NK-92 (cell line): ENCODE results near the gene GPER1.

ENCODE experiments used
- DNase-seq: peaks from one replicate; lab custom pipeline; 2025; ENCODE audit not compliant: unreplicated experiment; lab: John Stamatoyannopoulos, UW

Gene GPER1

DNA sequence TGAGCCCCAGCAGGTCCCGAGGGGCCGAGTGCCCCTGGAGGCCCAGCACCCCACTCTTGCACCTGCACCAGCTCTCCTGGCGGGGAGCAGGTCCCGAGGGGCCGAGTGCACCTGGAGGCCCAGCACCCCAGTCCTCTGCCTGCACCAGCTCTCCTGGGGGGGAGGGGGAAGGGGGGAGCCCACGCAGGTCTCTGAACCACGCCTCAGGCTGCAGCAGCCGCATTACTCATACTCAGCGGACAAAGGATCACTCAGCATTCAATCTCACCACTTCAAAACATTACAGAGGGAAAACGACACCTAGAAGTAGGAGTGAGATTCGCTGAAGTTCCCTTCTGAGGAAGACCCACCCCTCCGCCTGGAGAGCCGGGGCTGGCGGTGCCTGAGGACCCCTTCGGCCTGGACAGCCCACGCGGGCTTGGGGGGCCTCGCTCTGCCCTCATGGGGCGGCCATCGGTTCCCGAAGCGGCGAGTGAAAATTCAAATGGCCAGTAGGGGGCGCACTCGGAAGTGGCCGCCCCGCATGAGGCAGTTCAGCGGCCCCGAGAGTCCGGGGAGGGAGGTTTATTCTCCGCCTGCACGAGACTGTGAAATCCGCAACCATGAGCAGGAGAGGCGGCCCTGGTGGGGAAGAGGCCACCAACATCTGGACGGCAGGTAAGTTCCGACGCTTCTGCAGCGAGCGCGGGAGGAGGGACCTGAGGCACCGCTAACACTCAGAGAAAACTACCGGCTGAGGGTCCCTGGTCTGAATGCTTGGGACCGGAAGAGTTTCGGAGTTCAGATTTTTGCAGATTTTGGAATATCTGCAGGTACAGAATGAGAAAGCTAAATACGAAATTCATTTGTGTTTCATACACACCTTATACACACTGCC, 1.1 kb upstream of the GPER1 start:
- no peak for DNase-seq

DNA sequence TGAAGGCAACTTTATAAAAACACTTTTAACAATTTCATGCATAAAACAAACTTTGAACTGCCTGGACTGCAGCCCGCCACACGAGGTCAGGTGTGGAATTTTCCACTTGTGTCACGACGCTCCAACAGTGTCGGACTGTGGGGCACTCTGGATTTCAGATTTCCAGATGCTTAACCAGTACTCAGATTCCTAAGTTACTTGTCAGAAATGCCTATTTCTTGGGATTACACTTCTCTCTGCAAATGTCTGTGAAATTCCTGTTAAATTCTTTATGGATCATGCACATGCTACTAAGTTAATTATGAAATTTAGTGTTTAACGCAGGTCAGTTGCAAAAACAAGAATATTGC, 473 bp upstream of the GPER1 start:
- DNase-seq = no peak

DNA sequence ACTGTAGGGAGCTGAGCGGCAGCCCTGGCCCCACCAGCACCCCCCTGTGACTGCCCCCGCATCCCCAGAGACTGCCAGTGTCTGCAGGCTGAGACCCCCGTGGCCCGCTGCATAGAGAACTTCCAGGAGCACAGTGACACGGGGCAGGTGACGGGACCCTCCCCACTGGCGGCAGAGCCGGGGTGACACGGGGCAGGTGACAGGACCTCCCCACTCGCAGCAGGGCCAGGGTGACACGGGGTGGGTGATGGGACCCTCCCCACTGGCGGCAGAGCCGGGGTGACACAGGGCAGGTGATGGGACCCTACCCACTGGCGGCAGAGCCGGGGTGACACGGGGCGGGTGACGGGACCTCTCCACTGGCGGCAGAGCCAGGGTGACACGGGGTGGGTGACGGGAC, 2.3 kb downstream of the GPER1 start:
- no peak for DNase-seq

DNA sequence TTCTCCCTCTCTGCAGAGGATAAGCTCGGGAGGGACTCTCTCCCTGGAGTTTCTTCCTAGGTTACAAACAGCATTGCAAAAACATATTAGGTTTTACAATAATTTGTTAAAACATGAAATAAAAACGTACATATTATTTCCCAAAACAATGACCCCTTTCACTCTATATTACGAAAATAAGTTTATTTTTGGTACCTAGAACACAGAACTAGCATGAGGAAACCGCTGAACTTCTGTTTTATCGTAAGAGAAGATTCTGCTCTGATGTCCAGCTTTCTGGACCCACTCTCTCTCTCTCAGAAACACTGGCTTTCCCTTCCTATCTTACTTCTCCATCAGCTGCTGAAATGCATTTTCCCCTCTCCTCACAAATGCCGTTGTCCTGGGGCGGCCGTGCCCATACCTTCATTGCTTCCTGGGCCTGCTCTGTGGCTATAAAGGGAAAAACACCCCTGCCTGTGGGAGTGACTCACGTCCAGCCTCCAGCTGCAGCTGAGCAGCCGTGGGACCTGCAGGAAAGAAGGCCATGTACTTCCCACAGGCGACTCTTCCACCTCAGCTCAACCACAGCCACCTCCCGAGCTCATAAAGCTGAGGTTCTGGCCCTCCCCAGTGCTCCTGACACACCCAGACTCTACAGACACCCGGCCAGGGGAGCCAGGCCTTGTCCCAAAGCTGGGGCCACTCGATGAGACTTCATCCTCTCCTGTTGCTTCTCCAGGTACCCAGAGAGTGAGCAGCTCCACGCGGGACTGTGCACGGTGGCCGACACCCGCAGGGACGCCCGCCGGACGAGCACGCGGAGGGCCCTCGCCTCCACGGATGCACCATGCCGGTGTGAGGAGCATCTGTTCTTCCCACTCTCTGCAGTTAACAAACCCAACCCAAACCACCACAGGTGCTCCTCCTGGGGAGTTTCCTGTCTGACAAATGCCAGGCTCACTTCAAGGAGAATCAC, 3.1 kb downstream of the GPER1 start:
- DNase-seq = no peak

DNA sequence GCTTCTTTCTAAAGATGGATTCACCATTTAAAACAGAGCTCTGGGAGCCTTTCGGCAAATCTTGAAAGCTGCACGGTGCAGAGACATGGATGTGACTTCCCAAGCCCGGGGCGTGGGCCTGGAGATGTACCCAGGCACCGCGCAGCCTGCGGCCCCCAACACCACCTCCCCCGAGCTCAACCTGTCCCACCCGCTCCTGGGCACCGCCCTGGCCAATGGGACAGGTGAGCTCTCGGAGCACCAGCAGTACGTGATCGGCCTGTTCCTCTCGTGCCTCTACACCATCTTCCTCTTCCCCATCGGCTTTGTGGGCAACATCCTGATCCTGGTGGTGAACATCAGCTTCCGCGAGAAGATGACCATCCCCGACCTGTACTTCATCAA, 3.7 kb downstream of the GPER1 start:
- DNase-seq = no peak

DNA sequence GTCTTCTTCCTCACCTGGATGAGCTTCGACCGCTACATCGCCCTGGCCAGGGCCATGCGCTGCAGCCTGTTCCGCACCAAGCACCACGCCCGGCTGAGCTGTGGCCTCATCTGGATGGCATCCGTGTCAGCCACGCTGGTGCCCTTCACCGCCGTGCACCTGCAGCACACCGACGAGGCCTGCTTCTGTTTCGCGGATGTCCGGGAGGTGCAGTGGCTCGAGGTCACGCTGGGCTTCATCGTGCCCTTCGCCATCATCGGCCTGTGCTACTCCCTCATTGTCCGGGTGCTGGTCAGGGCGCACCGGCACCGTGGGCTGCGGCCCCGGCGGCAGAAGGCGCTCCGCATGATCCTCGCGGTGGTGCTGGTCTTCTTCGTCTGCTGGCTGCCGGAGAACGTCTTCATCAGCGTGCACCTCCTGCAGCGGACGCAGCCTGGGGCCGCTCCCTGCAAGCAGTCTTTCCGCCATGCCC, 4.3 kb downstream of the GPER1 start:
- DNase-seq = no peak

DNA sequence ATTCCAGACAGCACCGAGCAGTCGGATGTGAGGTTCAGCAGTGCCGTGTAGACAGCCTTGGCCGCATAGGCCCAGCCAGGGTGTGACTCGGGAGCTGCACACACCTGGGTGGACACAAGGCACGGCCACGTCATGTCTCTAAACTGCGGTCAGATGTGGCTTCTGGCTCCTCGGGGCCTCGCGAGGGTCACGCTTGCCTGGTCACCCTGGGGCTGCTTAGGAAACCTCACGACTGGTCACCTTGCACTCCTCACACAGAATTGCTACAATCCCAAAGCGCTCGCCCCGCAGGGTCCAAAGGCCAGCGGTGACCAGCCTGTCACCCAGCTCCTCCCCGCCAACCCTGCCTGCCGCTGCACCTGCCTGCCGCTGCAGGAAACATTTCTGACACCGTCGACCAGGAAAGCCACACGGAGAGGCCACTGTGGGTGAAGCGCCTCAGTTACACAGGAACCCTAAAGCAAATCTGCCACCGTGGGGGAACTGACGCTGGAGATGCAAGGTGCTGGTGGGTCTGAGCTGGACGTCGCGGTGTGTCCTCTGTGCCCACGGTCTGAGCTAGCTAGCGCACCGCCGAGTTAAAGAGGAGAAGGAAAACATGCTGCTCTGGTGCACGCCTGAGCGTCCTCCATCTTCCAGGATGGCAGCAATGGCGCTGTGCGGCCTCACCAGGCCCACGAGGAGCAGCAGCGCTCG, 5.0 kb downstream of the GPER1 start:
- no peak for DNase-seq

DNA sequence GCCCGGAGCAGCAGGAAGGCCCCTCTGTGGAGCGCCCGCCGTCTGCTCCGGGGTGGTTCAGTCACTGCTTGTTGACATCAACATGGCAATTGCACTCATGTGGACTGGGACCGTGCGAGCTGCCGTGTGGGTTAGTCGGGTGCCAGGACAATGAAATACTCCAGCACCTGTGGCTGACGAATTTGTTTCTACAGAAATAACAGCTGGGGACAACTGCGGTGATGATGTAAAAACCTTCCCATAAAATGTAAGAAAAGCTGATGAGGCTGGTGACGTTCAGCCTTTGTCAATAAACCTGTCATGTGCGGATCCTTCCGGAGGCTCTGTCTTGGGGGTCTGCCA, 5.6 kb downstream of the GPER1 start:
- no peak for DNase-seq

DNA sequence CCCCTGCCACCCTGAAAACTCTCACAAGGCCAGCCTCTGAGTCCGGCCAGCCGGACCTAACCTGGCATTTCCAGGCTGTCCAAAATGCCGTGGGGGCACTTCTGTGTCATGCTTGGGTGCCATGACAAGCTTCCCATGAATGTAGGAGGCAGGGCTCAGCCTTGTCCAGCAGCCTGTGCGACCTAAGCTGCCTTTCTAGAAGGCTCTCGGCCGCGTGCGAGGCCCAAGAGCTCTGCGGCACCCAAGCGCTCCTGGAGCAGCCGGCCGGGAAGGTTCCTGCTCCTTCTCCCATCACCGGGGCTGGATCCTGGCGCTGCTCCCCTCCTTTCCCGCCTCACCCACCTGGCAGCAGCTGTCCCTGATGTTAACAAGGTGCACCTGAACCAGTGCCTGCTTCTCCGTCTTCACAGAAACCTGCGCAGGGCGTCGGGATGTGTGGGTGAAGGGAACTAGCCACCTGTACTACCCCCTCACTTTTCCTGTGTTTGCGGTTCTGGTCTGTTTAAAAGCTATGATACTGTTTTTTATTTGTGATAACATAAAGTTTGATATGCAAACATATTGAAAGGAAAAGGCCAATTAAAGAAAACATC, 6.1 kb downstream of the GPER1 start:
- DNase-seq = no peak

DNA sequence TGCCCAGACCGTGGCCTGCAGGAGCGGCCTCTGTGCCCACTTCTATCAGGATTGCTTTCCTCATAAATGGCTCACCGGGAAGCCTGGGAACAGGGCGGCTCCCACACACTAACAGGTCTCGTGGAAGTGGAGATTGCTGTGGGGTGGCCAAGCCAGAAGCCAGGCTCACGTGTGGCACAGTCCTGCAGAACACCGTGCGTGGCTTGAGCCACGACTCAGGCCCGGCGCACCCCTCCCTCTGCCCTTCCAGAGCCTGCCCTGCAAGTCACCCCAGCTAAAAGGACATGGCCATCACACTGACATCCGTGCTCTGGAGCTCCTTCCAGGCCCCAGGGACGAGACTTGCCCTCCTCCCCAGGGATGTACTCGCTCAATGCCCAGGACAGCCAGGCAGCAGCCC, 7.0 kb downstream of the GPER1 start:
- no peak for DNase-seq

DNA sequence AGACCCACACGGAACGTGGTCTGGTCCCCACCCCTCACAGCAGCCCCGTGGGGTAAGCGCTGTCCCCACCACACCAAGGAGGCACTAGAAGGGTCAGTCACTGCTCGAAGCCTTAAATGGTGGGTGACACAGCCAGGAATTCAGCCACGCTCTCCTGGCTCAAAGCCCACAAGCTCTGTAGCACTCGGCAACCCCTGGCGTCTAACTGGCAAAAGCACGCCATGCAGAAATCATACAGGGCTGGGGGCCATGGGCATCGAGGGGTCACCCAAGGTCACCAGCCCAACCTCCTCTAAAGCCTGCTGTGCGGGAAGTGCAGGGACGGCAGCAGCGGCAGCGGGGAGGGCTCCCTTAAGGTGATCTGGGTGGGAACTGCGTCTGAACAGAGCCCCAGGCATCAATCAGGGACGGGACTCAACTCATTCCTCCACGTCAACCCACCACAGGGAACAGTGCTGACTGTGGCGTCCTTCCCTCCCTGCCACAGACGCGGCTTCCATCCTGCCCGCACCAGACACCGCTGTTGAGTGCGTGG, 7.8 kb downstream of the GPER1 start:
- DNase-seq = no peak

DNA sequence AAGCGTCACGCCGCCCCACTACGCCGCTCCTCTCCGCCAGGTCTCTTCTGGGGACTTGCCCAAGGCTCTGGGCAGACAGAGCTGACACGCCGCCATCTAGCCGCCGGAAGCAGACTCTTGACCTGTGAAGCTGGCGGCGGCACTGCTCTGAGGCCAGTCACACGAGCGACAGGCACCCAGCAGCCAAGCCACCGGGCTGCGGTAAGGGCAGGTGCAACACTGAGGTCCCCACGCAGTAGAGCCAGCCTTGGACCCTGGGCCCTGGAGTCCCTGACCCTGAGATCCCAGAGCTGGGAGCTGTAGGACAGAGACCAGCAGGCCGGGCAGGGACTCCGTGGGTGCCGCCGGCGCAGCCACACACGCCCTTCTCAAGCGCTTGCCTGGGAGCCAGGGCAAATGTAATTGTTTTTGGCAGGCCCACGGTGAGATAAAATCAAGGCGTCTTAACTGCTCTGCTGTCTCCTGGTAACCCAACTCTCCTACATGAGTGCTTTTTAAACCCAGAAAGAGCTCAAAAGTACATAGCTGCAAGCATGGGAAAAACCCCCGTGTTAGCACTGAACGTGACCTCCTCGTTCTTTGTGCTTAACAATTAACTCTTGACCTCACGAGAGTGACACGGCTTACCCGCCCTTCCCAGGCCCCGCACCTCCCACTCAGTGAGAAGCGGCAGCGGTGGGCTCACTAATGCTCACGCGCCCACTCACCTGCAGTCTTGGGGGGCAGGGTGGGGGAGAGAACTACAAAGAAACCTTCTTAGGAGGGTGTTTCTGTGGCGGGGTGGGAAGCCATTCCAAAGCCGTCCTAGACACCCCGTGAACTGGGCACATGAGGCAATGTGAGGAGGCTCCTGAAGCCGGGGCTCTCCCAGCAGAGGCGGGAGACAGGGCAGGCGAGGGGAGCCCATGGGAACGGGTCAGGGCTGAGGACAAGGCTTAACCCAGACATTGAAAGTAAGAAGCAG, 8.5 kb downstream of the GPER1 start:
- DNase-seq = no peak

DNA sequence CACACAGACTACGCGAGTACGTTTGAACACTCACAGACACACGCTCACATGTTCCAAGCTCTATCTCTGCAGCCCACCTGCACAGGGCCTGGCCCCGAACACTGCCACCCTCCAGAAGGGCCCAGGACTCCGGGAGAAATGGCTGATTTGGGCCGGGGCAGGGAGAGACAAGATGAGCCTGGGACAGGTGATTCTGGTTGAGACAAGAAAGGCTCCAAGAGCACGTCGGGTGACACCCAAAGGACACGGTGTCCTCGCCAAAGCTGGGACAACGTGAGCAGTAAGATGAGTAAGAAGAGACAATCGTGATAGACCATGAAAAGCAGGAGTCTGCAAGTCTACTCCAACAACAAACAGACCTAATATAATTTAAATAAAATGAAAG, 9.2 kb downstream of the GPER1 start:
- DNase-seq = no peak

DNA sequence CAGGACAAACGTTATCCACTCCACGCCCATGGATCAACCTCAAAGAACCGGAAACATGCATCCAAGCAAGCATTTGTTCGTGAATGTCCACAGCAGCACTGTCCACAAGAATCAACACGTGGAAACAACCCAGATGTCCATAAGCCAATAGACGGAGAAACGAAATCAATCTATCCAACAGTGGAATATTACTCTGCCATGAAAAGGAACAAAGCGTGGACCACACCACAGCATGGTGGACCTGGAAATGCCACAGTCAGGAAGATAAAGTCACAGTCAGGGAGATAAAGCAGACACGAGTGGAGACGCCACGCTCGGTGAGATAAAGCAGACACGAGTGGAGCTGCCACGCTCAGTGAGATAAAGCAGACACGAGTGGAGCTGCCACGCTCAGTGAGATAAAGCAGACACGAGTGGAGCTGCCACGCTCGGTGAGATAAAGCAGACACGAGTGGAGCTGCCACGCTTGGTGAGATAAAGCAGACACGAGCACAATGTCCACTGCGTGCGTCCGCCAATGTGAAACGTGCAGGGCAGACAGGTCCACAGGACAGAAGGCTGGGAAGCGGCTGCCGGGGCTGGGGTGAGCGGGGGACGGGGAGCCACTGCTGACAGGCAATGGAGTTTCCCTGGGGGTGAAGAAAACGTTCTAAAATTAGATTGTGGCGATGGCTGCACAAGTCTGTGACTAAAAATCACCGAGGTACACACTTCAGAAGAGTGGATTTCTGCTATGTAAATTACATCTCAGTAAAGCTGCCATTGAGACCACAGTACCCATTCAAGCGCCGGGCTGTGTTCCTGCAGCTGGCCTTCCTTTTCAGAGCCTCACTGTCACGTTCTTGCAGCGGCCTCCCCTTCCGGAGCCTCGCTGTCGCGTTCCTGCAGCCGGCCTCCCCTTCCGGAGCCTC, 10.6 kb downstream of the GPER1 start:
- DNase-seq = no peak

DNA sequence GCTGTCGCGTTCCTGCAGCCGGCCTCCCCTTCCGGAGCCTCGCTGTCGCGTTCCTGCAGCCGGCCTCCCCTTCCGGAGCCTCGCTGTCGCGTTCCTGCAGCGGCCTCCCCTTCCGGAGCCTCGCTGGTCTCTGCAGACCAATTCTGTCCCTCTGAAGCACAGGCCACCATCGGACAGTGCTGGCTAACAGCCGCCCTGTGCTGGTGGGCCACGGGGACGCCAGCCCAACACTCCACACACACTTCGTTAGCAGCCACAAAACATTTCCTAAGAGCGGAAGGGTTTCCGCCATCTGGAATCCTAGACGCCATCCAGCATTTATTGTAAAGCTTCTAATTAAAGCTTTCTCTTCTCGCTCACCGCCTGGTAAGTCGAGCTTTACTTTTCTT, 11.2 kb downstream of the GPER1 start:
- no peak for DNase-seq

DNA sequence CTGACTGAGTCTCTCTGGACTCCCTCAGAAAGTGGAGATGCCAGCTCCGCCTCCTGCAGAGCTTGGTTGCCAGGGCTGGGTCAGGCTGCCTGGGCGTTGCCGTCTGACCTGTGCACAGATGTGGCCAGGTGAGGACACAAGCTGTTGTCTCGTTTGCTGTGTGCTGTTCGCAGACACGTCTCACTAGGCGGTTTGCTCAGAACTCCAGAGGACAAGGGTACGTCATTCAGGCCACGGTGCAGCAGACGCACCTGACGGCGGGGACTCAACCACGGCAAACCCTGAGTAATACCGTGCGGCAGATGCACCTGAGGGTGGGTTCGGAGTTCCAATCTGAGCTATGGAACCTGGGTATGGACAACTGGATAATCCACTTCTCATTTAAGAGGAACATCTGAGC, 11.7 kb downstream of the GPER1 start:
- no peak for DNase-seq

DNA sequence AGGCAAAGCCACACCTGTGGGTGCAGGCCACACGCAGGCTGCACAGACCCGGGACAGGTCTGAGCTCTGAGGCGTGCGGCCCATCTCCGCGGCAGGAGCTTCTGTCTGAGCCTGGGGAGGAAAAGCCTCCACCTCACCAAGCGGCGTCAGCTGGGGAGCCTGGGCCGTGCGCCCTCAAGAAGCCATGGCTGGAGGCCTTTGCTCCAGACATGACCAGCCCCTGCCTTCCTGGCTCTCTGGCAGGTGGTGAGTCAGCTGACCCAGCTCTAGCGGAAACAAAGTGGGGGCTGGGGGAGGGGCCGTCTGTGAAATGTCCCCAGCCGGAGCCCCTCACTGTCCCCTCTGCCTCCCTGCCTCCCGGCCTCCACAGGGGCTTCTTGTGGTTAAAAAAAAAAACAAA, 12.5 kb downstream of the GPER1 start:
- DNase-seq = no peak

DNA sequence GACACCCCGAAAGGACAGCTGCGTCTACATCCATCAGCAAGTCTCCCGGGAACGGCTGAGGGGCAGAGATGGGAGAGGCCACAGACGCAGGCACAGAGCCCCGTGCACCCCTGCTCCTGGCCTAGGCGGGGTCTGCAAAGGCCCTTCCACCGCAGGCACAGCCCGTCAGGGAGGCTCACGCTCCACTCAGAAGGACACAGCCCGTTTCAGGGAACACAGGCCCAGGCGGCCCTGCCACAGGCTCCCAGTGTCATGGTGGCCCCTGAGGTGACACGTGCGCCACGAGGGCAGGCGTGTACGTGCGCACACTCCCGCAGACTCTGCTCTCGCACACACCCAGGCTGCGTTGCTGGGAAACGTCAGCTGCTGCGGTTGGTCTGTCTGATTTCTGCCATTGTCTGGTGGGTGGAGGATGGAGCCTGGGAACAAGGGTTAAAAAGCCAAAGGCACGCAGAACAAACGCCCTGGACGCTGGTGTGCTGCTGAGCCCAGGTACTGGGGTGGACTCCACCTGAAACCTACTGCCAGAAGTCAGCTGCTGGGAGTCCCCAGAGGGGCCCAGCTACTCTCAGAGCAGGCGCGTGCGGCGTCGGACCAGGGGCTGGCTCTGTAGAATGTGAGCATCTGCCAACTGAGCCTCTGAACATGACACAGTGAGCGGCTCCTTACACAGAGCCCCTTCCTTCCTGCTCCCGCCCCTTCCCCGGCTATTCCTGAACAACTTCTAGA, 13.1 kb downstream of the GPER1 start:
- DNase-seq = no peak
